ENCODE measurements around the gene CPA3.

The CPA3 gene

DNA sequence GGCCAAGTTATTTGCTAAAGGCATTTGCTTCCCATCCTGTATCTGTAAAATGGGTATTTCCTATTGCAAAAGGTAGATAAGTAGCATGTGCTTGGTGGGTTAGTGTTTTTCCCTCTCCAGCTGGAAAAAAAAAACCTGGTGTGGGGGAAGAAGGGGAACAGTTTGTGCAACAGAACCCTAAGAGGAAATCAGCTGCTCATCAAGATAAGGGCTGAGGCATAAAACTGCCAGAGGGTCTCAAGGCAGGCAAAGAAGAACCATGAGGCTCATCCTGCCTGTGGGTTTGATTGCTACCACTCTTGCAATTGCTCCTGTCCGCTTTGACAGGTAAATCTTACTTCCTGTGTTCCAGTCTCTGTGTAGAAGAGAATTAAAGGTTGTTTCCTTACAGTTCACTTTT, at the start of gene CPA3:
Gene CPA3, plus strand, starts transcription at position 248 of the 400 bp plus-strand sequence. Its CDS starts 12 bp downstream, at position 260.
- no peak for DNase-seq (ENCODE audit: low spot score)

DNA sequence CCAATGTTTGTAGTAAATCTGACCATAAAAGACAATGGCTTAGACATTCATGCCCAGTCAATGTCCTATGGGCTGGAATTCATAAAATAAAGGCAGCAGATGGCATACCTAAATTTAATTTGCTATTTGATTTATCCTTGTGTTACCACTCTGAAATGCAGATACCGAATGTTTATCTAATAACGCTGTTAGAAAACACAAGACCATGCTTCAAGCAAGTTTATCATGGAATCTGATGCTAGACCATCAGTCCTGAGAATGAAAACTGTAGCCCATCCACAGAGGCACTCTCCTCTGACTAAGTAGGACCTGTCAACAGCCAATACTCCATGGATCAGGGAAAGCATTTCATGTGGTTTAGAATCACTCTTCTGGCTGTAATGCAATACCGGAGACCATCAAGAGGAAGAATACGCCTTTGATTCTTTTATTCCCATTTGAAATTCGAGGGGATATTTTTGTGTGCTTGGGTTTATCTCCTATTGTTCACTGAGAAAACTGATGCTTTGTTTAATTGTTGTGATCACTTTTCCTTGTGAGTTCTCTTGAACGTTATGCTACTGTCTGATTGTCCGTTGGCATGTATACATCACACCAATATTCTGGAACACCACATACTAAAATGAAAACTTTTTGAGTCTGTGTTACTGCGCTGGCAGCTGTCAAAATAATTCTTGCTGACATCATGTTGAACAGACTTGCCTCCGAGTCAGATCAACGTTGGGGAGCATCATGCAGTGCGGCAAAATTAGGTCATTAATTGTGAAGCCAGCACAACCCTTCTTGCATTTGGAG, 49.6 kb upstream of the CPA3 start:
- no peak for DNase-seq (ENCODE audit: low spot score)

- no peak for DNase-seq (ENCODE audit: low spot score)
These were observed 48.7 kb upstream of the CPA3 start for GRCh38 chr3:148816427-148816826.

GRCh38 chr3:148816981-148817525, 48.0 kb upstream of the CPA3 start:
- no peak for DNase-seq (ENCODE audit: low spot score)

- DNase-seq (ENCODE audit: low spot score), result no peak
These were observed 44.5 kb upstream of the CPA3 start for GRCh38 chr3:148820361-148821245.

DNA sequence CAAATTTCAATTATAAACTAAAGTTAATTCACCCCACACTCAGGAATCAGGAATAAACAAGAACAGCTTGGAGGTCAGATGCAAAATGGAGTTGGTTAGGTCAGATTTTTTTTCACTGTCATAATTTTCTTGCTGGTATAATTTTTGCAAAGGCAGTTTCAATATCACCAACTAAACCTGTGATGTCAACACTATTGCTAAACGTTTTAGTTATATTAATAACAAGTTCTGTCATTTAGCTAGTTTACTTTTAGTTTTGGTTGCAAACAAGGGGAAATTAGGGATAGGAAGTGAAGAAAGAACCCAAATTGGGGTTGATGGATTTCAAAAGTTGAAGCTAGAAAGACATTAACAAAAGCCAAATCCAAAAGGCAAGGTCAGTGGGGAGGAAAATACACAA, 42.1 kb upstream of the CPA3 start:
- DNase-seq (ENCODE audit: low spot score), result no peak

GRCh38 chr3:148825476-148825875, 39.6 kb upstream of the CPA3 start:
- DNase-seq (ENCODE audit: low spot score), result no peak

DNA sequence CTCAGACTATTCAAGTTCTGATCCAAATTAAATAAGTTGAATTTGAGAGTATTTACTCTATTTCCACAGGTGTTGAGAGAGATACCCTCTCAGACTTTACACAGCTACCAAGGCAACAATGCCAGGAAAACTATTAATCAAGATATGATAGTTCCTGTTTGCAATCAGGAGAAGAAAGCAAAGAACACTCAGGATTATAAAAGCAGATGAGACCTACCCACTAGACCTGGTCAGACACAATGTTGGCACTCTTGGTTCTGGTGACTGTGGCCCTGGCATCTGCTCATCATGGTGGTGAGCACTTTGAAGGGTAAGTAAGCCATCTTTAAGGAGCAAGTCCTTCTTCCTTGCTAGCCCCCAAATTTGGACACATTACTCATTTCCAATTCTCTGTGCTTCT, 37.5 kb upstream of the CPA3 start, which contains the start of gene CPB1:
Gene CPB1, plus strand, starts transcription at position 227 of the 400 bp plus-strand sequence. Its CDS starts 13 bp downstream, at position 240.
- no peak for DNase-seq (ENCODE audit: low spot score)

- no peak for DNase-seq (ENCODE audit: low spot score)
These were observed 36.9 kb upstream of the CPA3 start for GRCh38 chr3:148828136-148828690.

GRCh38 chr3:148829926-148830325, 35.2 kb upstream of the CPA3 start:
- DNase-seq (ENCODE audit: low spot score), result no peak

DNA sequence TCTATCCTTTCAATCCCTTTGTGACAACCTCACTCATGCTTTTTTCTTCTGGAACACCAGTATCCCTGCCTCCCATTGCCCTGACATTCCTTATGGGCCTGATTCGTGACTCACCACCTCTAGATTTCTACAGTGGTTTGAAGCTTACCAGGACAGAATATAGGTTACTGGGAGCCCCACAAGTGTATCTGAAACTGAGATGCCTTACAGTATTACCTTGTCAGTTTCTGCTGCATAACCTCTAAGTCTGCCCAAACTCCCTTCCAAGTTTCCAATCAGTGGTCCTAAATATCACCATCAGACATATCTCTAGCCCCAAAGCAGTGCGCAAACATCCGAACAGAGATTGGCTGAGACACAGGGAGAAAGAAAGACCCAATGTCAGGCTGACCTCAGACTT, 31.9 kb upstream of the CPA3 start:
- DNase-seq (ENCODE audit: low spot score), result no peak

- no peak for DNase-seq (ENCODE audit: low spot score)
These were observed 25.3 kb upstream of the CPA3 start for GRCh38 chr3:148839805-148840204.

- DNase-seq (ENCODE audit: low spot score), result no peak
These were observed 24.6 kb upstream of the CPA3 start for GRCh38 chr3:148840451-148840850.

- DNase-seq (ENCODE audit: low spot score), result no peak
These were observed 19.2 kb upstream of the CPA3 start for GRCh38 chr3:148845756-148846395.

DNA sequence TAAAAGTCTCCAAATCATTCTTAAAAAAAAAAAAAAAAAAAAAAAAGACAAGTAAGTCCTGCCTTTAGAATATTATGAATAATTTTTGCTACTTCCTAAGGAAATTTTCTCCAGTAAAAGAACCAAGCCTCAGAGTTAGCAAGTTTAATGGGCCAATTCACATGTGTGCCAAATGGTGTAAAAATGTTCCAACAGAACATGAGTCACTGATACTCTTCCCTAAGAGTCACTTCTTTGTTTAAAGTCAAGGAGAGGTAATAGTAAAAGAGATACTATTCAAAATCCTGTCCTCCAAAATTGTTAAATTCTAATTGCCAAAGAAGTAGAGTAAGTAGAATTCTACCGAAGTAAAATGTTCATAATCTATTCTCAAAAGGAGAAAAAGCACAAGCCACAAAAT, 17.7 kb upstream of the CPA3 start:
- no peak for DNase-seq (ENCODE audit: low spot score)

DNA sequence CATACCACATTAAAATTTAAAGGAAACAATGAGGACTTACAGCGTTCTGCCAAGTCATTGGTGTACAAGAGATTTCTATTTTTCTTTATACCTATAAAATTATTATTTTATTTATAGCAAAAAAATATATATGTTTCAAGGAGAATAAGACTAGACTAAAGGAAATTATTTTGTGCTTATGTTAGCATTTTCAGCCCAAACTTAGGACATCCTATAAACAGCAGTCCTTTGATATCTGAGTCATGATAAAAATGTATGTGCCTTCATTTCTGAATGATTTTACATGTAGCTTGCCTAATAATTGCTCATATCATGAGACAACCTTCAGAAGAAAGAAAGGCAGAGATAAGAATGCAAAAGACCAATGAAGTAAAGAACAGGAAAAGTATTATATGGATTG, 16.7 kb upstream of the CPA3 start:
- no peak for DNase-seq (ENCODE audit: low spot score)

- DNase-seq (ENCODE audit: low spot score), result no peak
These were observed 12.7 kb upstream of the CPA3 start for GRCh38 chr3:148852271-148852992.

DNA sequence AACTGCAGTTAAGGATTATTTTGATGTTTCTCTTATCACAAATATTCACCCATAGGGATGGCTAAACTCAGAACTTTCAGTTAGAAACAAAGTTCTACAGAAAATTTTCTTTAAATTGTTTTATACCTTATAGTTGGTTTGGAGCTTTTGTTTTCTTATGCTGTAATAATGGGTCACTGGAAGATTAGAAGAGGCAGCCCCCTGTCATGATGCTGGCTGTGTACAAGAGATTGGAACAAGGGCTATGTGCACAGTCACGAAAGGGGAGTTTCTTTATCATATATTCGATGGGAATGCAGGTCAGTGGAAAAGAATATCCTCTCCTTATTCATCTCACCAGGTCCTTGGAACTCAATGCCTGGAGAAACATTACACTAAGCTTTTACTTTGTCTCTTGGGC, 12.0 kb upstream of the CPA3 start:
- DNase-seq (ENCODE audit: low spot score), result no peak

- no peak for DNase-seq (ENCODE audit: low spot score)
These were observed 11.0 kb upstream of the CPA3 start for GRCh38 chr3:148854061-148854460.

DNA sequence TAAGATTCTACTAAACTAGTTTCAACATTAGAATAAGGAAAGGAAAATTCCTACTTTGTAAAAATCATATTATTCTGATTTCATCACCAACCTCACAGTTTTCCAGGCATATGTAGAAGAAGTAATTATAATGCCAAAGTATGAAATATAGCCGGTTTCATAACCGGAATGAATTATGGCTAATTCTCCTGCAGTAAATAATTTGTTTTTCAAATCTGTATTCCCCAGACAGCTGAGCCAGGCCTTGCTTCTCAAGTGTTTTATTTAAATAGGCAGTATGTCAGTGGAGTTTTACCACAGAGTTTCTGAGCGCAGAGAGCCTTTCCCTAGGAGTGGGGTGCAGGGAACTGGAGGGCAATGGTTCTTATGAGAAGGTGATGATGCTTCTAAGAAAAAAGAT, 8.7 kb upstream of the CPA3 start:
- no peak for DNase-seq (ENCODE audit: low spot score)

DNA sequence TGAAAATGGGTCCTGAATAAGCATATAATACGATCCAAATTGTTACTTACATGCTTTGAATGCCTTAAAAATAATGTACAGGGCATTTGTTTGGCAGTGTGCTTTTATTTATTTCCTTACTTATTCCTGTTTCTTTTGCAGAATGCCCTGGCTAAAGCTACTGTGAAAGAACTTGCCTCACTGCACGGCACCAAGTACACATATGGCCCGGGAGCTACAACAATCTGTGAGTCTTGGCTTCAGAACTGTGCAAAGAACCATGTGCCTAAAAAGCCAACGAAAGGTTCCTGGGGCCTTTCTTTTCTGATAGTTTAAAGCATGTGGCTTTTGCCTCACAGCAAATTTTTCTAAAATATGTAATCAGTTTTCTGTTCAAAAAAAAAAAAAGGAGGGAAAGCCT, 7.8 kb upstream of the CPA3 start:
- no peak for DNase-seq (ENCODE audit: low spot score)
